ENCODE measurements around the gene COA5.
A peak's percentile ranks its signal among the peaks of the same experiment; 100 is the strongest.

COA5 gene

GRCh38 chr2:98608116-98608961 lies at the start of gene COA5, which contains the start of gene UNC50:
TSS of gene COA5 (minus strand) at chr2:98608512. CDS start at chr2:98608405, 107 bp downstream.
TSS of gene UNC50 (plus strand) at chr2:98608589. CDS start at chr2:98609760, 1,171 bp downstream.
- FAIRE-seq: no peak
- TF ChIP-seq CTCF (IDR thresholded peaks at IDR 0.05; ENCODE audit: insufficient read depth, missing control alignments): no peak
- DNase-seq (ENCODE audit: insufficient read length, low spot score): peak; percentile 94

GRCh38 chr2:98656800-98657199 lies 48.5 kb upstream of the COA5 start:
- TF ChIP-seq CTCF (IDR thresholded peaks at IDR 0.05; ENCODE audit: insufficient read depth, missing control alignments): no peak
- FAIRE-seq: no peak
- no peak for DNase-seq (ENCODE audit: insufficient read length, low spot score)

- no peak for DNase-seq (ENCODE audit: insufficient read length, low spot score)
- no peak for FAIRE-seq
- no peak for TF ChIP-seq CTCF (IDR thresholded peaks at IDR 0.05; ENCODE audit: insufficient read depth, missing control alignments)
These were observed 46.6 kb upstream of the COA5 start for GRCh38 chr2:98654699-98655495.

GRCh38 chr2:98650998-98651397 lies 42.7 kb upstream of the COA5 start:
- TF ChIP-seq CTCF (IDR thresholded peaks at IDR 0.05; ENCODE audit: insufficient read depth, missing control alignments): no peak
- DNase-seq (ENCODE audit: insufficient read length, low spot score): no peak
- no peak for FAIRE-seq

DNA sequence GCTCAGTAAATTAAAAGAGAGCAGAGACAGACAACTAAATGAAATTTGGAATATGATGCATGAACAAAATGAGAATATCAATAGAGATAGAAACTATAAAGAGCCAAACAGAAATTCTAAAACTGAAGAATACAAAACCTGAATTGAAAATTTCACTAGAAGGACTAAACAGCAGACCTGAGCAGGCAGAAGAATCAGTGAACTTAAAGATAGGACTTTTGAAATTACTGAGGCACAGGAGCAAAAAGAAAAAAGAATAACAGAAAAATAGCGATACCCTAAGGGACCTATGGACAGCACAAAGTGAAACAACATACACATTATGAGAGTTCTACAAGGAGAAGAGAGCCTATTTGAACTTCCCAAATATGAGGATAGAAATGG lies 41.7 kb upstream of the COA5 start:
- no peak for TF ChIP-seq CTCF (IDR thresholded peaks at IDR 0.05; ENCODE audit: insufficient read depth, missing control alignments)
- DNase-seq (ENCODE audit: insufficient read length, low spot score) (no peak), FAIRE-seq (no peak)

- TF ChIP-seq CTCF (IDR thresholded peaks at IDR 0.05; ENCODE audit: insufficient read depth, missing control alignments): peak; percentile 98
- DNase-seq (ENCODE audit: insufficient read length, low spot score): no peak
- peak; percentile 21 for FAIRE-seq
These were observed 41.1 kb upstream of the COA5 start for GRCh38 chr2:98649135-98649991.

All from D721Med (cell line).